A673 (cell line): Measurements from ENCODE around the gene KLRD1. TPM values are rescaled to one million over a fixed set of nuclear protein-coding genes. Genes with fewer than 3 reads are reported as not detected.

Source experiments
- BruUV-seq: library from RNA; stranded (reverse); fragments of 400-500 nt; replicated peaks from 2 replicates; lab custom pipeline; 2021; lab: Mats Ljungman, UMichigan
- CTCF ChIA-PET: fragments of 300-600 bp; sonication (Branson Sonifier 250); formaldehyde crosslinking; loops from one replicate; lab custom pipeline; 2022; ENCODE audit warnings: antibody characterized with exemption; lab: Charles Lee
- POLR2A ChIA-PET: fragments of 300-600 bp; sonication (Branson Sonifier 250); formaldehyde crosslinking; loops from one replicate; lab custom pipeline; 2022; ENCODE audit warnings: antibody characterized with exemption; ENCODE audit not compliant: low non-redundant PET; lab: Charles Lee
- DNase-seq: peaks from one replicate; pipeline ENCODE4 v3.0.0-alpha.2; 2015; ENCODE audit warnings: low spot score
- H3K27ac ChIP-seq: fragments of 200-600 bp; sonication (generic); 2 replicates; pipeline ENCODE4 v1.5.1; 2016; ENCODE audit warnings: mixed run types, low read depth, mild to moderate bottlenecking, mixed read lengths, antibody characterized with exemption, low read length; ENCODE audit not compliant: poor library complexity, severe bottlenecking
- H3K27me3 ChIP-seq: fragments of 200-600 bp; sonication (generic); replicated peaks from 2 replicates; pipeline ENCODE4 v1.6.1; 2017; ENCODE audit warnings: mixed run types, low read depth, mild to moderate bottlenecking, mixed read lengths, antibody characterized with exemption, low read length; ENCODE audit not compliant: insufficient read depth, poor library complexity
- H3K36me3 ChIP-seq: fragments of 200-600 bp; sonication (generic); 2 replicates; pipeline ENCODE4 v1.6.1; 2016; ENCODE audit warnings: mixed run types, mild to moderate bottlenecking, mixed read lengths, antibody characterized with exemption, low read length; ENCODE audit not compliant: insufficient read depth, poor library complexity, severe bottlenecking
- H3K4me1 ChIP-seq: fragments of 200-600 bp; sonication (generic); 2 replicates; pipeline ENCODE4 v1.6.1; 2017; ENCODE audit warnings: mixed run types, mild to moderate bottlenecking, mixed read lengths, antibody characterized with exemption, low read length; ENCODE audit not compliant: insufficient read depth, poor library complexity, severe bottlenecking
- H3K4me3 ChIP-seq: fragments of 200-600 bp; sonication (generic); 2 replicates; pipeline ENCODE4 v1.5.1; 2016; ENCODE audit warnings: low read depth, mixed run types, mild to moderate bottlenecking, mixed read lengths, low read length; ENCODE audit not compliant: poor library complexity, severe bottlenecking
- H3K9me3 ChIP-seq: fragments of 200-600 bp; sonication (generic); 2 replicates; pipeline ENCODE4 v1.6.1; 2016; ENCODE audit warnings: mixed run types, low read depth, mild to moderate bottlenecking, mixed read lengths, antibody characterized with exemption, low read length; ENCODE audit not compliant: poor library complexity, severe bottlenecking
- CTCF ChIP-seq: fragments of 300-800, 200-600 bp; sonication (generic); conservative IDR thresholded peaks from 2 replicates; pipeline ENCODE4 v1.5.1; 2017; ENCODE audit warnings: low read depth, mild to moderate bottlenecking, antibody characterized with exemption, low read length, moderate library complexity, mixed read lengths
- EZH2 ChIP-seq: fragments of 200-600 bp; sonication (generic); IDR thresholded peaks from 2 replicates; pipeline ENCODE4 v1.6.1; 2017; ENCODE audit warnings: borderline replicate concordance, low read depth, mild to moderate bottlenecking, mixed read lengths, antibody characterized with exemption, low read length; ENCODE audit not compliant: poor library complexity, severe bottlenecking
- intact Hi-C: fragments of 100-400 bp; cut with micrococcal nuclease; formaldehyde crosslinking; loops from one replicate; pipeline ENCODE4 v1.10.0; 2022; ENCODE audit not compliant: unreplicated experiment
- total RNA-seq: library from RNA; stranded (reverse); gene quantifications from 2 replicates; pipeline ENCODE4 v1.2.3, GENCODE V29; 2021

The KLRD1 gene
- total RNA-seq, 1 experiment from 2014 or later = 0.02 TPM

- H3K27me3 ChIP-seq = no peaks in the 10 kb centered on the region
- ChIA-PET POLR2A (no interaction called here), CTCF (no interaction called here)
- no peak for TF ChIP-seq CTCF
- no peak for TF ChIP-seq EZH2
- DNase-seq = no peak
- intact Hi-C loops = no loop called here
- H3K4me1 ChIP-seq = no peaks in the 10 kb centered on the region
- no peak overlapping the region for H3K27ac ChIP-seq
- H3K36me3 ChIP-seq = no peaks in the 10 kb centered on the region
- no TSS peak for BruUV-seq
- no peaks in the 10 kb centered on the region for H3K9me3 ChIP-seq
- H3K4me3 ChIP-seq = no peak overlapping the region
Measured at GRCh38 chr12:10354071-10354470, 46.4 kb downstream of the KLRD1 start.

GRCh38 chr12:10354502-10354901 is 46.8 kb downstream of the KLRD1 start:
- intact Hi-C loops = no loop called here
- POLR2A ChIA-PET = no interaction called here

GRCh38 chr12:10358131-10358530 is 50.5 kb downstream of the KLRD1 start:
- TF ChIP-seq CTCF (no peak), EZH2 (no peak)
- BruUV-seq = no TSS peak
- ChIA-PET CTCF (no interaction called here), POLR2A (no interaction called here)
- no peaks in the 10 kb centered on the region for H3K36me3 ChIP-seq
- H3K27me3 ChIP-seq = no peaks in the 10 kb centered on the region
- H3K27ac ChIP-seq = no peak overlapping the region
- DNase-seq = no peak
- no peak overlapping the region for H3K4me3 ChIP-seq
- peaks cover 11% of the 10 kb centered on the region for H3K4me1 ChIP-seq
- H3K9me3 ChIP-seq = no peaks in the 10 kb centered on the region
- intact Hi-C loops = no loop called here

More at GRCh38 chr12:10354502-10354901, 46.8 kb downstream of the KLRD1 start:
- CTCF ChIA-PET = no interaction called here
- H3K27me3 ChIP-seq = no peaks in the 10 kb centered on the region
- no TSS peak for BruUV-seq
- no peak for TF ChIP-seq EZH2
- no peak for TF ChIP-seq CTCF
- H3K9me3 ChIP-seq = no peaks in the 10 kb centered on the region
- H3K4me1 ChIP-seq = no peaks in the 10 kb centered on the region
- H3K36me3 ChIP-seq = no peaks in the 10 kb centered on the region
- H3K27ac ChIP-seq = no peak overlapping the region
- DNase-seq = no peak
- no peak overlapping the region for H3K4me3 ChIP-seq
